MM.1S (cell line): ENCODE measurements around the gene RFESD.

Experiments used
- DNase-seq: peaks from one replicate; pipeline ENCODE4 v3.0.0-alpha.2; 2015
- H2AFZ ChIP-seq: fragments of 300-600 bp; sonication (generic); 2 replicates; pipeline ENCODE4 v1.6.0; 2016; ENCODE audit warnings: antibody characterized with exemption, low read length
- H3F3A ChIP-seq: fragments of 300-600 bp; sonication (generic); 2 replicates; pipeline ENCODE4 v1.6.1; 2016; ENCODE audit warnings: mild to moderate bottlenecking, antibody characterized with exemption, low read length, moderate library complexity, mixed read lengths; ENCODE audit not compliant: insufficient read depth
- H3K27ac ChIP-seq: fragments of 300-600 bp; sonication (generic); 2 replicates; pipeline ENCODE4 v1.5.1; 2016; ENCODE audit warnings: mild to moderate bottlenecking, low read length
- H3K27me3 ChIP-seq: fragments of 300-600 bp; sonication (generic); replicated peaks from 2 replicates; pipeline ENCODE4 v1.6.0; 2016; ENCODE audit warnings: low read length; ENCODE audit not compliant: insufficient read depth
- H3K36me3 ChIP-seq: fragments of 300-600 bp; sonication (generic); replicated peaks from 2 replicates; pipeline ENCODE4 v1.6.1; 2016; ENCODE audit warnings: mild to moderate bottlenecking, low read length, mixed read lengths; ENCODE audit not compliant: insufficient read depth
- H3K4me1 ChIP-seq: fragments of 300-600 bp; sonication (generic); 2 replicates; pipeline ENCODE4 v1.6.1; 2016; ENCODE audit warnings: low read length, mixed read lengths
- H3K4me2 ChIP-seq: fragments of 300-600 bp; sonication (generic); 2 replicates; pipeline ENCODE4 v1.6.0; 2016; ENCODE audit warnings: low read depth, low read length
- H3K4me3 ChIP-seq: fragments of 300-600 bp; sonication (generic); 2 replicates; pipeline ENCODE4 v1.5.1; 2016; ENCODE audit warnings: low read length, mixed read lengths
- H3K79me2 ChIP-seq: fragments of 300-600 bp; sonication (generic); 2 replicates; pipeline ENCODE4 v1.6.1; 2016; ENCODE audit warnings: mixed run types, low read length, mixed read lengths
- H3K9ac ChIP-seq: fragments of 300-600 bp; sonication (generic); 2 replicates; pipeline ENCODE4 v1.6.1; 2016; ENCODE audit warnings: low read length, mixed read lengths
- H3K9me2 ChIP-seq: fragments of 300-600 bp; sonication (generic); replicated peaks from 2 replicates; pipeline ENCODE4 v1.6.1; 2016; ENCODE audit warnings: mild to moderate bottlenecking, low read length, mixed read lengths; ENCODE audit not compliant: insufficient read depth
- H3K9me3 ChIP-seq: fragments of 300-600 bp; sonication (generic); replicated peaks from 2 replicates; pipeline ENCODE4 v1.6.1; 2016; ENCODE audit warnings: mild to moderate bottlenecking, low read length, mixed read lengths; ENCODE audit not compliant: insufficient read depth
- H4K20me1 ChIP-seq: fragments of 300-600 bp; sonication (generic); 2 replicates; pipeline ENCODE4 v1.6.1; 2016; ENCODE audit warnings: mild to moderate bottlenecking, low read length, moderate library complexity, mixed read lengths; ENCODE audit not compliant: insufficient read depth
- EZH2 ChIP-seq: fragments of 300-600 bp; sonication (generic); optimal IDR thresholded peaks from 2 replicates; pipeline ENCODE3; 2017; ENCODE audit warnings: low read depth, mild to moderate bottlenecking, antibody characterized with exemption, low read length, mixed read lengths
- EZH2phosphoT487 ChIP-seq: fragments of 300-600 bp; sonication (generic); IDR thresholded peaks from 2 replicates; pipeline ENCODE4 v1.6.1; 2018; ENCODE audit warnings: antibody characterized with exemption, low read length
- TF ChIP-seq, protein P1 (sequence below): fragments of 300-600 bp; sonication (generic); IDR thresholded peaks from 2 replicates; pipeline ENCODE4 v1.5.1; 2016; ENCODE audit warnings: antibody characterized with exemption, low read length, mixed read lengths

RFESD gene

DNA sequence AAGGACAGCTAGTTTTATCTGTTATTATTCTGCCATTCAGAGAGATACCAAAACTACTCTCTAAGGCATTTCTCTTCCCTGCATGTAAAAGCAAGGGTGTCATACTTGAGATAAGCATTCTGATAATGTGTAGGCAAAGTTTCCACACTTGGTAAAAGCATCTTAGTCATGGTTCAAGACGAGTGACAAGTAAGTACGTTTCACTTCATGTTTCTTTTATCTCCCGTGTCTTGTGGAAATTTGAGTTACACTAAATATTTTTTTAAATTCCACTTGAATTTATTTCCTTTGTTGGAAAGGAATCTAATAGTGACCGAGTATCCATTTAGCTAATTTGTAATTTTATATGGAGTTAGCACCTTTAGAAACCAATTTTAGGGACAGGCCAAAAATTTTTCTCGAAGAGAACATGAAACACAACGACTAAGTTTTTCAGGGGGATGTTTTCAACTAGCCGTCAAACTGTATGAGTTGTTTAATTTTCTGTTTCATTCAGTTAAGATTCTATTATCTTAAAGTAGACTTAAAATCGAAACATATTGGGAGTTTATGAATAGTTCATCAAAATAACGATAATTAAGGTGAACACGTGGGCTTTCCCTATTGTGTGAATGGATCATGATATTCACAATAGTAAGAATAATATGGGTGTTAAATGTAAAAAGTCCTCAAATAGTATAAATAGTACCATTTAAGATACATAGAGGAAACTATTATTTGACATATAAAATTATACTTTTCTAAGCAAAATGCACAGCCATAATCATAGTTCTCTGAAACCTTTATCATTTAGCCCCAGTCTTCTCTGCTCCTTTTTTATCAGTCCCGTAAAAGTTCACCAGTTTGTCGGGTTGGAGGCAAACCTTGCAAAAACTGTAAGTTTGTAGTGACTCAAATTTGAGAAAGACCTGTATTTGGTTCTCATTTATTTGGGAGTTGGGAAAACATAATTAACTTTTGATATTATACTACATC is 1.6 kb downstream of the RFESD start:
- Histone ChIP-seq H3K9ac (no peak overlapping the region), H3K36me3 (no peaks in the 10 kb centered on the region), H3K27me3 (no peaks in the 10 kb centered on the region), H4K20me1 (no peaks in the 10 kb centered on the region), H3K4me1 (peaks cover 19% of the 10 kb centered on the region), H3K4me2 (peak overlapping the region; percentile 81; the same call in 1 of the 2 replicates), H3K79me2 (no peaks in the 10 kb centered on the region), H3K9me3 (no peaks in the 10 kb centered on the region), H3F3A (peaks cover 20% of the 10 kb centered on the region), H2AFZ (peak overlapping the region; percentile 77; the same call in 1 of the 2 replicates), H3K9me2 (no peaks in the 10 kb centered on the region), H3K4me3 (no peak overlapping the region), H3K27ac (peak overlapping the region; percentile 87; the same call in 1 of the 2 replicates)
- no peak for DNase-seq
- TF ChIP-seq EZH2 = no peak
- TF ChIP-seq, protein P1, sequence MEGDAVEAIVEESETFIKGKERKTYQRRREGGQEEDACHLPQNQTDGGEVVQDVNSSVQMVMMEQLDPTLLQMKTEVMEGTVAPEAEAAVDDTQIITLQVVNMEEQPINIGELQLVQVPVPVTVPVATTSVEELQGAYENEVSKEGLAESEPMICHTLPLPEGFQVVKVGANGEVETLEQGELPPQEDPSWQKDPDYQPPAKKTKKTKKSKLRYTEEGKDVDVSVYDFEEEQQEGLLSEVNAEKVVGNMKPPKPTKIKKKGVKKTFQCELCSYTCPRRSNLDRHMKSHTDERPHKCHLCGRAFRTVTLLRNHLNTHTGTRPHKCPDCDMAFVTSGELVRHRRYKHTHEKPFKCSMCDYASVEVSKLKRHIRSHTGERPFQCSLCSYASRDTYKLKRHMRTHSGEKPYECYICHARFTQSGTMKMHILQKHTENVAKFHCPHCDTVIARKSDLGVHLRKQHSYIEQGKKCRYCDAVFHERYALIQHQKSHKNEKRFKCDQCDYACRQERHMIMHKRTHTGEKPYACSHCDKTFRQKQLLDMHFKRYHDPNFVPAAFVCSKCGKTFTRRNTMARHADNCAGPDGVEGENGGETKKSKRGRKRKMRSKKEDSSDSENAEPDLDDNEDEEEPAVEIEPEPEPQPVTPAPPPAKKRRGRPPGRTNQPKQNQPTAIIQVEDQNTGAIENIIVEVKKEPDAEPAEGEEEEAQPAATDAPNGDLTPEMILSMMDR = no peak
- TF ChIP-seq EZH2phosphoT487 = no peak

DNA sequence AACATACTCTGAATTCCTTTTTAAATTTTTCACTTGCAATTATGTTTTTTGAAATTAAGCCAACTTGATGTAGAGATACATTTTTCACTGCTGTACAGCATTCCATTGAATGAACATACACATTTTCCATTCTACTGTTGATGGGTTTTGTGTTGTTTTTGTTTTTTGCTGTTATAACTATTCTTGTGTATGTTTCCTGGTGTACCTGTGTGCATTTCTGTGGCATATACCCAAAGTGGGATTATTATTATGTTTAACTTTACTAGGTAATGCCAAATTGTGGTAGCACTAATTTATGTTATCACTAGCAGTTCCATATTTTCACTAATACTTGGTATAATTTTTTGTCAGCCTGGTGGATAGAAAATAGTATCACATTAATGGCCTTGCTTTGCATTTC is 2.7 kb downstream of the RFESD start:
- H3K27ac ChIP-seq = no peak overlapping the region
- no peak for DNase-seq
- no peak overlapping the region for H2AFZ ChIP-seq
- H3K4me1 ChIP-seq = peaks cover 14% of the 10 kb centered on the region
- no peaks in the 10 kb centered on the region for H3K9me3 ChIP-seq
- no peak overlapping the region for H3K4me3 ChIP-seq
- H3K4me2 ChIP-seq = no peak overlapping the region
- TF ChIP-seq, protein P1 = no peak
- TF ChIP-seq EZH2phosphoT487 (no peak), EZH2 (no peak)
- H3K9ac ChIP-seq = no peak overlapping the region
- no peaks in the 10 kb centered on the region for H3K9me2 ChIP-seq
- no peaks in the 10 kb centered on the region for H3K79me2 ChIP-seq
- peaks cover 20% of the 10 kb centered on the region for H3F3A ChIP-seq
- H3K27me3 ChIP-seq = no peaks in the 10 kb centered on the region
- no peaks in the 10 kb centered on the region for H4K20me1 ChIP-seq
- no peaks in the 10 kb centered on the region for H3K36me3 ChIP-seq

DNA sequence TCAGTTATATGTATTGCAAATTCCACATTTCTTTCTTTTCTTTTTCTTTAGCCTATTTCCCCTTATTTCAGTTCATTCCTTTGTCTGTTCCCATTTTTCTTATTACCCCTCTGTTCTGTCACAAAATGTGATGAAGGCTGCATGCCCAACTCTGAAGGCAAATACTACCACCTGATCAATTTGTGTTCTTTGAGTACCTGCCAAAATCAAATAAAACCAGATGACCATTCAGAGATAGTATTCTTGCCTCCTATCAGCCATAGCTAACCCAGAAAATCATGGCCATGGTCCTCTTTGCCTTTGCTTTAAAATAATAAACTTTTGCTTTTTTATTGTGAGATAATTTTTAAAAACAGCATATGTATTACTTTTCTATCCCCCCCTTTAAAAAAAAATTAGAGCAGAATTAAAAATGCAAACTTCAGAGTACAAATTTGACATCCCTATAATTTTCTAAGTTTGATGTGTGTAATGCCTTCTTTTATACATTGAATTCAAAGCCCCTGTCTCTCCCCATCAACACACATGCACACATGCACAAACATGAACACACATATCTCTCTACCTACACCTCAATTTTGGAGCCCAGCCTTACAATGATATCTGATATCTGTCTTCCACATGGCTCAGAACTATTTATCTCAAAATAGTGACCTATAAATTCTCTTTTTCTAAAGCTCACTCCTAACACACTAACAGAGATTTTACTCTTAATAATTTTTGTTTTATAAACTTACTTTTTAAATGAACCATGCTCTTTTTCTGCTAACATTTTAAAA is 3.5 kb downstream of the RFESD start:
- H3K27me3 ChIP-seq = no peaks in the 10 kb centered on the region
- H2AFZ ChIP-seq = no peak overlapping the region
- no peak overlapping the region for H3K9ac ChIP-seq
- H3F3A ChIP-seq = peaks cover 13% of the 10 kb centered on the region
- no peaks in the 10 kb centered on the region for H4K20me1 ChIP-seq
- H3K4me2 ChIP-seq = no peak overlapping the region
- no peaks in the 10 kb centered on the region for H3K79me2 ChIP-seq
- no peak for DNase-seq
- no peak for TF ChIP-seq EZH2
- no peak for TF ChIP-seq EZH2phosphoT487
- TF ChIP-seq, protein P1 = no peak
- H3K9me2 ChIP-seq = no peaks in the 10 kb centered on the region
- H3K4me3 ChIP-seq = no peak overlapping the region
- no peaks in the 10 kb centered on the region for H3K9me3 ChIP-seq
- no peaks in the 10 kb centered on the region for H3K36me3 ChIP-seq
- no peak overlapping the region for H3K27ac ChIP-seq
- peaks cover 9% of the 10 kb centered on the region for H3K4me1 ChIP-seq
